NCI-H226 (cell line): Measurements from ENCODE around the gene EYA2.
"Not testable (repeated sequence)": the region's sequence is repeated elsewhere in the genome, so short reads cannot be mapped to it uniquely, and the experiment has no call there.

Experiments used
- DNase-seq: peaks from one replicate; pipeline ENCODE4 v3.0.0-alpha.2; 2015

Gene EYA2

DNA sequence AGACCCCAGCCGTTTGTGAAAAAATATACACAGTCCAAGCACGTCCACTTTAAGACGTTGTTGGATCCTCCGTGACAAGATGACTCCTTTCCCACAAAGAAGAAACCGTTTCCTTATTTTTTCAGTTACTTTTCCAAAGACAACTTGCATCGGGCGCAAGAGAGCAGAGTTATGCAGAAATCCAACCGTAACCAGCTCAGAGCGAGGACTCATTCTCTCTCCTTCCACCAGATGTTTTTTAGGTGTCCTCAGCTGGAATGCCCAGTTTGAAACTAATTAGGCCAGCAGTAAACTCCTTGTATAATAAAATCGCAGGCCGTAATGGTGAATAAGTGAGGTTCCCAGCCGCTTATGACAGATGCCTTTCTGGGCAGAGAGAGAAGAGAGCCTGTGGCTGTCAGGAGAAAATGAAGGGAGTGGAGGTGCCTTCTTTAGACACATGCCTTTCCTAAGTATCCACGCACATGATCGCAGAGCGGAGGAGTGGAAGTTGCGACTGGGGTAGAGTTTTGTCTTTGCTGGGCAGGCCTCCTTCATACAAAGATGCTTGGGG is 2.8 kb downstream of the EYA2 start:
- no peak for DNase-seq

GRCh38 chr20:46898423-46898822 is 3.8 kb downstream of the EYA2 start:
- no peak for DNase-seq

GRCh38 chr20:46899621-46900020 is 5.0 kb downstream of the EYA2 start:
- no peak for DNase-seq

DNA sequence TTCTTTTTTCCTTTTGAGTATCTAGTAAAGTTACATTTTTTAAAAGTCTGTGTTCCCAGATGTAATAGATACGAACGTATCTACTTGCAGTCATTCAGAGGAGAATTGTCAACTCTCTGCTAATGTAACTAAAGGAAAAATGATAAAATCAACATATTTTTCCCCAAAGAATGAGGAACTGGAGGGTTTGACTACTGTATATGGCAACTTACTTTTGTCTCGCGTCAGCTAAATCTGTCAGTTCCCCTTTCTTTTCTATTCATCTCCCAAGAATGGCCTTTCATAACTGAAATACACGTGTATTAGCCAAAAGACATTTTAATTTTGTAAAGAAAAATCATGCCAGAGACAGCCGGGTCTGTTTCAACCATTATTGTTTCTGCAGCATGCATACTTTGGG is 5.4 kb downstream of the EYA2 start:
- no peak for DNase-seq

DNA sequence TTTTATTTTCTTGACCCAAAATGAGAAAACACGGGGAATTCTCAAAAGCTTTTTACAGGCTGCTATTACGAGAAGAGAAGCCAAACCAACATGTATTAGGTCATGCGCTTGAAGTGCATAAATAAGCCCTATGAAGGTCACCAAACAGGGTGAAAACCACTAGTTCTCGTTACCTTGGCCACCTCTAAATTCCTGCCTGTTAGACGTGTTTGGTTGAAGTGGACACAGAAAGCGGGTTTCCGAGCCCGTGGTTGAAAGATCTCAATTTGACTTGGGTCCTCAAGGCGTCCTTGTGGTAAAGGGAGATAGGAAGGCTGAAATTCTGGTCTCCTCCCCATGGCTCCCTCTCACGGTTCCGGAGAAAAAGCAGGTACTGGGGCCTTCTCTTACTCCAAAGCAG is 6.2 kb downstream of the EYA2 start:
- DNase-seq = no peak

GRCh38 chr20:46901638-46902037 is 7.0 kb downstream of the EYA2 start:
- DNase-seq = no peak

GRCh38 chr20:46903256-46903655 is 8.6 kb downstream of the EYA2 start:
- DNase-seq = no peak

- no peak for DNase-seq
These were observed 9.3 kb downstream of the EYA2 start for GRCh38 chr20:46903937-46904336.

GRCh38 chr20:46905364-46906125 is 10.9 kb downstream of the EYA2 start:
- no peak for DNase-seq

DNA sequence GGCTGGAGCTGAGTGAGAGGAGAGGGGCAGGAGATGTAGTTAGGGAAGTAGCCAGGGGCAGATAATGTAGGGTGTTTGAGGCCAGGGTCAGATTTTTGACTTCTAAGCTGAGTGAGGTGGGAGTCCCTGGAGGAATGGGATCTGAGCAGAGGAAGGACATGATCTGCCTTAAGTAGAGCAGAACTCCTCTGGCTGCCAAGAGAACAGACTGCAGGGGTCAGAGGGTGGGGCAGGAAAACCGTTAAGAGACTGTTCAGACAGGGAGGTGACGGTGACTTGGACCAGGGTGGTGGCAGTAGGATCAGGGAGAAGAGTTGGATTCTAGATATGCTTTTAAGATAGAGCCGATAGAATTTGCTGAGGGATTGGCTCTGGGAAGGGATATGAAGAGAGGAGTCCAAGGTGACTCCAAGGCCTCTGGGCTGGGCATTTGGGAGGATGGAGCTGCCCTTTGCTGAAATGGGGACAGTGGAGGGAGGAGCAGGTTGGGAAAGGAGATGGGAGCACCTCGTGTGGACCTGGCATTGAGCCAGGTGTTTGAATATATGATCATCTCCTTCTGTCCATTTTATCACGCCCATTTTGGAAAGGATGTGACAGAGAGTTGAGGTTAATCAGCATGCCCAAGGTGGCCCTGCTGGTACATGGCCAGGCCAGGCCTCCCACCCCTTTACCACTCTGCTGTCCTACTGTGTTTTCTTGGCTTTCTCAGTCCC is 18.8 kb downstream of the EYA2 start:
- DNase-seq = no peak

DNA sequence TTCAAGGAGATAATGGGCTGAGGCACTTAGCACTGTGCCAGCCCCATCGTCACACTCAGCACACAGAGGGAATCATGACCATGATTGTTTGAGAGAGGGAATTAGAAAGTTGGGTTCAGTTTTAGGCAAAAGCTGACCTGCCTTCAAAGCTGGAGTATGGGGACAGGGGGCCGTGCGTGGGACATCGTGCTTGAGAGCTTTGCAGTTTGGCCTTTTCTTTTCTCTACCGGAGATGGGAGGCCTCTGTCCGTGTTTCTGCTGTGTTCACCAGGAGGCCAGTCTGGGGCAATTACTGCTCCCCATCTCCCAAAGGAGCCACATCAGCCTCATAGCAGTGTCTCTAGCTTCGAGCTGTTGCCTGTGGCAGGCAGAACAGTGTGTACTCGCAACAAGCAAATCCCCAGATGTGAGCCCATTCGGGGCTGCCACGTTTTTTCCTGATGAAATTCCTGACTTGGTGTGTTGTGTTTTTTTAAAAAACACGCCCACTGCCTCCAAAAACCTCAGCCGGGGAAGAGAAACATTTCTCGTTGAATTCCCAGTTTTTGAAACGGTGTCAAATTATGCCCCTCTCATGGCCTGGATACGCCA is 20.2 kb downstream of the EYA2 start:
- DNase-seq = no peak

DNA sequence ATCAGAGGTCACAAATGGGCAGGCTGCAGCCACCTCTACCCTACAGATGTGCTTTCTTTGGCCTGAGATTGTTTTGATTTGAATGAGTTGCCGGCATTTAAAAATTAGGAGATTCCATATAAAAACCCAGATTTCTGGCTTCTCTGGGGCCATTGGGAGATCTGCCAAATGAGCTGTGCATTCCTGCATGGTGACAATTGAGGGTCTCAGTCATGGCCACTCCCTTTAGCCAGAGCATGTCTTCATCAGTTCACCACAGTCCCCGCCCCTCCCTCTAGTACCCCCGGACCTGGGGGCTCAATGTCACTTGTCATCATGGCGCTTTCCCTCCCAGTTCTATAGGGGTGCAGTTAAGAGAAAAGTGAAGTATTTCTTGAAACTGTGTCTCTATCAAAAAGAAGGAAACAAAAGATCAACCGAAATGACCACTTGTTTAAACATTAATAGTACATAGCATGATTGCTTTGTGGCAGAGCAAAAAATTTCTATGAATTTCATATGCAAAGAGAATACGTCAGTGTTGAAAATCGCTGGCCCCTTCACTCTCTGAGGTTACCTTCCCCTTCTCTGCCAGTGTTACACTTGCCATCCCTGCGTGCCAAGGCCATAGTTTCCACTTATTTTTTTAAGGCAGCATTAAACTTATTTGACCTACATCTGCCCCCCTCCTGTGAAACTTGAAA is 21.1 kb downstream of the EYA2 start:
- no peak for DNase-seq

DNA sequence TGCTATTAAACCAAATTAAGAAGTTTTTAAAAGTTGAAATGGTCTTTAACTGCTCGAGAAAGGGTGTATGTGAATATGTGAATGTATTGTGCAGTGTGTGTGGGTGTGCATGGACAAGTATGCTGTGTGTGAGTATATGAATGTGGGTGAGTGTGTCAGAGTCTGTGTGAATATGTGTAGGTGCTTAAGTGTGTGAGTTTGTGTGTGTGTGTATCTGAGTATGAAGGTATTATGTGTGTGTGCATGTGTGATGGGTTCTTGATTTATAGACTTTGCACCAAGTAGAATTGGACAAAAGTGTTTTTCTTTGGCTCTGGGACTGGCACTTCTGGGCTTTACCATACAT is 21.6 kb downstream of the EYA2 start:
- DNase-seq = no peak

DNA sequence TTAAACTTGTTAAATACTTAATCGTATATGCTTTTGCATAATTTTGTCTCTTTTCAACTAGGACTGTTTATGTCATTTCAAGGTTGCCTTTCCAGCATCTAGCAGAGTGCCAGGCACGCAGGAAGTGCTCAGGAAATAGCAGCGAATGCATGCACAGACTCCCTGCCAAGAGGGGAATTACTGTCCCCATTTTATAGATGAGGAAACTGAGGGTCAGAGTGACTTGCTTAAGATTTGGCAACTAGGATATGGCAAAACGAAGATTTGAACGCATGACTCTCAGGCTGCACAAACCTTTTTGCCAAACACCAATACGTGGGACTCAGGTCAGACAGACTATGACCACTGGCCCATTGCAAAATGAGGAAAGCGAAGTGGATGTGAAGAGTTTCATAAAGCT is 22.5 kb downstream of the EYA2 start:
- no peak for DNase-seq

GRCh38 chr20:46920114-46920513 is 25.5 kb downstream of the EYA2 start:
- no peak for DNase-seq

GRCh38 chr20:46922841-46923240 is 28.2 kb downstream of the EYA2 start:
- DNase-seq = not testable (repeated sequence)

DNA sequence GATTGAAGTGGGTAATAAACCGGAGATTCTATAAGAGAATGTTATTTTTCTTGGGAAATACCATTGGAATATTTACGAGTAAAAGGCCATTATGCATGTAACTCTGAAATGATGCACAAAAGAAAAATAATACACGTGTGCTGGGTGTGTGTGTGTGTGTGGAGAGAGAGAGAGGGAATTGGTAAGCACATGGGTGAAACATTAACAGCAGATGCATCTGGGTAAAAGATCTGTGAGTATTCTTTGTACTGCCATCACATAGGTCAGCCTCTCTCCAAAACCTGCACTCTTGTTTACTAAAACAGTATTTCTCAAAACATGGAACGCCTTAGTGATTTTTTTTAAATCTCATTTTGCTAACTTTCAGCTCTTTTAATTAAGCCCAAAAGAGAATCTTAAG is 28.9 kb downstream of the EYA2 start:
- DNase-seq = no peak

DNA sequence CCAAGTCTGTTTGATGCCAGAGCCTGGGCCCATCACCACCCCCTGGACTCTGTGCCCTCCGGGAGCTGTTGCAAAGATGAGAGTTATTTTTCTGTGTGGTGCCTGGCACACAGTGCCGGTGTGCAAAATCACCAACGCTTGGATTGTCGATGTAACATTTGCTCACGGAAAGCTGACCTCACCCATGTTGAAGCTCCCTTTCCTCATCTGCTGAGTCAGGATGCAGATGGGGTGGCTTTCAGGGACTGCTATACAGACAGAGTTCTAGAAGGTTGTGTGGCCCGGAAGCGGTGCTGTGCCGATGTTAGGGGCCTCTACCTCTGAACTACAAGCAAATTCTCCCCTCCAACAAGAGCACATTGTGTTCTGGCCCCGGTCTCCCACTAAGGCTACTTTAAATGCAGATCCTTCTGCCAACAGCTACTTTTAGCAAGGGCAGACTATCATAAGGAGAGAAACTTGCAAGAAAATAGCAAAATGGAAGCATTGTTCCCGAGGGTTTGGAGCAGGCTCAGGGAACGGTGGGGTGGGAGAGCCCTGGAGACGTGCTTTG is 34.0 kb downstream of the EYA2 start:
- DNase-seq = no peak

DNA sequence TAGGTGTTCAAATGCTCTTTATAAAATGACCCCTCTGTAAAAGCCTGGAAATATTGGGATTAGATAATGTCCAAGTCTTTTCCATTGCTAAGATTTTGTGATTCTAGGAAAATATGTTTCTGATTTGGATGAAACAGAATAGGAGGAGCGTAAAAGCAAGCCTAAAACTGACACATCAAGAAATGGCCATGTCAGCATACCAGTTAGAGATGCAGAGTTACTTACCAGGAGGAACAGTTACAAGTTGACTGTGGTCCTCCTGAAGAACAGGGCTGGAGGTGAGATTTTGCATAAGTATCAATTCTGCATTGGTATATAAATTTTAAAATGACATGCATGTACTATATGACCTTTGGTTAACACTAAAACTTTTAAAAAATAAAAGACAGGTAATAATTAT is 35.3 kb downstream of the EYA2 start:
- no peak for DNase-seq

GRCh38 chr20:46930640-46931339 is 36.1 kb downstream of the EYA2 start:
- DNase-seq = no peak

DNA sequence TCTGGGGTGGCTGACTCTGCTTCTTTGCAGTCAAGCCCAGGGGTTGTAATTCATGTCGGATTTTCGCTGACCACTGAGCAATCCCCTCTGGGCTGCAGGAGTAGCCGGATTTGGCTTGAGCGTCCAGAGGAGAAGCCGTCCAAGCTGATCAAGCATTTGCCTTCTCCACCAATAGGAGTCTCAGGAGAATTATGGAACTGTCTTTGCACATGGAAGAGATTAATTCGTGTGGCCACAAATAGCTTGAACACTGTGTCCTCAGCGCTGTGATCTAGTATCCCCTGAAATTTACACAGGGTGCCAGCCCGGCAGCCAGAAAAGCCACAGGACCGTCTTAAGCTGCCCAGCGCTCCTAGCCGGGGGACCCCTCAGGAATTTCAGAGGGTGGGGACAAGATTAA is 37.1 kb downstream of the EYA2 start:
- no peak for DNase-seq

DNA sequence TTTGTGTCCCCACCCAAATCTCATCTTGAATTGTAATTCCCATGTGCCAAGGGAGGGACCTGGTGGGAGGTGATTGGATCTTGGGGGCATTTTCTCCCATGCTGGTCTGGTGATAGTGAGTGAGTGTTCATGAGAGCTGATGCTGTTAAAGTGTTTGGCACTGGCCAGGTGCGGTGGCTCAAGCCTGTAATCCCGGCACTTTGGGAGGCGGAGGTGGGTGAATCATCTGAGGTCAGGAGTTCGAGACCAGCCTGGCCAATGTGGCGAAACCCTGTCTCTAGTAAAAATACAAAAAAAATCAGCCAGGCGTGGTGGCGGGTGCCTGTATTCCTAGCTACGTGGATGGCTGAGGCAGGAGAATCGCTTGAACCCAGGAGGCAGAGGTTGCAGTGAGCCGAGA is 37.8 kb downstream of the EYA2 start:
- not testable (repeated sequence) for DNase-seq

GRCh38 chr20:46933150-46933549 is 38.5 kb downstream of the EYA2 start:
- no peak for DNase-seq
